ENCODE measurements around the gene GPR21. TPM values are rescaled to one million over a fixed set of nuclear protein-coding genes. Genes with fewer than 3 reads are reported as not detected.

GPR21 gene
- total and polyA plus RNA-seq, 7 donors: 0.05 to 0.64 (median 0.12) TPM; not detected in 4

DNA sequence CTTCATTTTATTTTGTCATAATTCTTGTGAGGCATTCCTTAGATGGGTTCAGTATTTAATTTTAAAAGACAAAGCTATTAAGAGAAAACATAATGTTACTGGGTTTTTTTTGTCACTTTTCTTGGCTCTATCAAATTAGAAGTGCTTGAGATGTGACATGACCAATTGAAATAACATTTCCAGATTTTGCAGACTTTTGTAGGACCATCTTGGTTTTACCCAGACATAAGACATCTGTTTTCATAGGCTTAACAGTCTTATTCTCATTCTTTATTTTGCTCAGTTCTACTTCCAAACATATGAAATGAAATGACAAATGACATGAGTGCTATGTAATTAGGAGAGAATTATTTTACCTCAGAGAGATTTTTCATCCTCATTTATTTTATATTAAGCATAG is 19.6 kb downstream of the GPR21 start:
- Histone ChIP-seq H3K4me3 (no peak overlapping the region), H3K36me3 (ENCODE audit: insufficient read depth in 1 of 2, low read depth in 1 of 2) (peaks cover 0 to 8% of the 10 kb centered on the region in 2 donors), H3K27ac (no peak overlapping the region), H3K4me1 (peaks cover 26% of the 10 kb centered on the region), H3K27me3 (ENCODE audit: insufficient read depth in 3 of 3, low read length in 2 of 3) (no peaks in the 10 kb centered on the region), H3K9me3 (no peaks in the 10 kb centered on the region)
- ATAC-seq: no peak
- no peak for DNase-seq
- TF ChIP-seq, protein P1, sequence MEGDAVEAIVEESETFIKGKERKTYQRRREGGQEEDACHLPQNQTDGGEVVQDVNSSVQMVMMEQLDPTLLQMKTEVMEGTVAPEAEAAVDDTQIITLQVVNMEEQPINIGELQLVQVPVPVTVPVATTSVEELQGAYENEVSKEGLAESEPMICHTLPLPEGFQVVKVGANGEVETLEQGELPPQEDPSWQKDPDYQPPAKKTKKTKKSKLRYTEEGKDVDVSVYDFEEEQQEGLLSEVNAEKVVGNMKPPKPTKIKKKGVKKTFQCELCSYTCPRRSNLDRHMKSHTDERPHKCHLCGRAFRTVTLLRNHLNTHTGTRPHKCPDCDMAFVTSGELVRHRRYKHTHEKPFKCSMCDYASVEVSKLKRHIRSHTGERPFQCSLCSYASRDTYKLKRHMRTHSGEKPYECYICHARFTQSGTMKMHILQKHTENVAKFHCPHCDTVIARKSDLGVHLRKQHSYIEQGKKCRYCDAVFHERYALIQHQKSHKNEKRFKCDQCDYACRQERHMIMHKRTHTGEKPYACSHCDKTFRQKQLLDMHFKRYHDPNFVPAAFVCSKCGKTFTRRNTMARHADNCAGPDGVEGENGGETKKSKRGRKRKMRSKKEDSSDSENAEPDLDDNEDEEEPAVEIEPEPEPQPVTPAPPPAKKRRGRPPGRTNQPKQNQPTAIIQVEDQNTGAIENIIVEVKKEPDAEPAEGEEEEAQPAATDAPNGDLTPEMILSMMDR (IDR thresholded peaks at IDR 0.05): no peak
- intact Hi-C loops (cut with DNase I): no loop called here

DNA sequence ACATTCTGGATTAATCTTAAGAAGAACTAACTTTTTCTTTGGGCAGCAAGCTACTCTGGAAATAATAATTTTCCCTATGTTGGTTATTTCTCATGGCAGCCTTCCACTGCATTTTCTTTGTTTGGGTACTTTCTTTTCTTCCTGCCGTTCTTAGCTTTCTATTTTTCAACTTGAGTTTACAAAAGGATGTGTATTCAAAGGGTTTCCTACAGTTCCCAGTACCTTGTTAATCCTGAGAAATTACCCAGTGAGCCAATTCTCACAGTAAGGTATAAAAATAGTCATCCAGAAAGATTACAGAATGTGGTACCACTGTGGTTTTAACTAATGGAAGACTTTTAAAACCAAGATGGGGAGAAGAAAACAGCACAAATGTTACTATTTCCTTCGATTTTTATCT is 20.2 kb downstream of the GPR21 start:
- H3K27ac ChIP-seq: no peak overlapping the region
- no peaks in the 10 kb centered on the region for H3K27me3 ChIP-seq (ENCODE audit: insufficient read depth in 3 of 3, low read length in 2 of 3)
- peaks cover 0 to 8% of the 10 kb centered on the region in 2 donors for H3K36me3 ChIP-seq (ENCODE audit: insufficient read depth in 1 of 2, low read depth in 1 of 2)
- DNase-seq (no peak), ATAC-seq (no peak)
- H3K4me1 ChIP-seq: peaks cover 20% of the 10 kb centered on the region
- intact Hi-C loops (cut with DNase I): no loop called here
- H3K9me3 ChIP-seq: no peaks in the 10 kb centered on the region
- no peak overlapping the region for H3K4me3 ChIP-seq
- 58 to 73% (median 67%) methylated on average over 2 of the region's 2 CpGs for WGBS, 3 donors
- TF ChIP-seq, protein P1 (IDR thresholded peaks at IDR 0.05): no peak

DNA sequence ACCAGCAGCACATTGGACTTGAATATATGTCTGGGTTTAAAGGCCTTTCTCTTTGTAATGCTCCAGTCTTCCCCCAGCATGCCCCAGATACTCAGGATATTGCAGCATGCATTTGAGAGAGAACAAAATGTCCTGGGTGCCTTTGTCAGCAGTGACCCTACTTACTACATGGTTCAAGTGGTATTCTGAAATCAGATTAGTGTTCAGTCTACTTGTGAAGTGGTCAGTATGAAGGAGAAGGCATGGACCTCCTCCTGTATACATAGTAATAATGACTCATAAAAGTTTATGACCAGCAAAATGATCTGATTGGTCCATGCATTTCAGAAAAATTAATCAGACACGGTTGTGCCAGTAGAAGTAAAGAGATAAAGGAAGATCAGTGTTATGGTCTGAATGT is 25.4 kb downstream of the GPR21 start:
- peak in 3 of 4 donors; percentile 43 to 62 (median 60) for ATAC-seq
- DNase-seq: no peak
- TF ChIP-seq, protein P1 (IDR thresholded peaks at IDR 0.05): no peak
- H3K36me3 ChIP-seq (ENCODE audit: insufficient read depth in 1 of 2, low read depth in 1 of 2): peaks cover 0 to 8% of the 10 kb centered on the region in 2 donors
- no peak overlapping the region for H3K27ac ChIP-seq
- 93 to 100% (median 96%) methylated on average over 1 of the region's 1 CpG for WGBS, 3 donors
- H3K9me3 ChIP-seq: no peaks in the 10 kb centered on the region
- intact Hi-C loops (cut with DNase I): no loop called here
- H3K4me1 ChIP-seq: peaks cover 20% of the 10 kb centered on the region
- no peak overlapping the region for H3K4me3 ChIP-seq
- H3K27me3 ChIP-seq (ENCODE audit: insufficient read depth in 3 of 3, low read length in 2 of 3): no peaks in the 10 kb centered on the region

DNA sequence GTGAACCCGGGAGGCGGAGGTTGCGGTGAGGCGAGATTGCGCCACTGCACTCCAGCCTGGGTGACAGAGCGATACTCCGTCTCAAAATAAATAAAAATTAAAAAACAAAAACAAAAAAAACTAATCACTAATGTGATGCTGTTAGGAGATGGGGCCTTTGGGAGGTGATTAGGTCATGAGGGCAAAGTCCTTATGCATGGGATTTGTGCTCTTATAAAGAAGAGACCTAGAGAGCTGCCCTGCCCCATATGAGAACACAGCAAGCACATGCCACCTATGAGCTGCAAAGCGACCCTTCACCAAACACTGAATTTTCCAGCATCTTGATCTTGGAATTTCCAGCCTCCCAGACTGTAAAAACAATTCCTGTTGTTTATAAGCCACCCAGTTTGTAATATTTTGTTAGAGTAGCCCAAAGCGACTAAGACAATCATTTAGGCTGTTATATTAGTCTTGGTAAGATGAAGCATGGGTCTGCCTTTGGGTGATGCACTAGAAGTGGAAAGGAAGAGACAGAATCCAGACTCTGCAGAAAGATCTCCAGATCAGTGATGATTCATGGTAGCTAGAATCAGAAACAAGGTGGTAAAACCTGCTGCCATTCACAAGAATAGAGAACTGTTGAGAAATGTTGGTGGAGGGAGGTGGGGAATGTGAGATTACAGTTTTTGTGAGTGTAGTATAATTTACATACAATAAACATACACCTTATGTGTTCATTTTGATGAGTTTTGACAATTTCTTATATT is 26.2 kb downstream of the GPR21 start:
- Histone ChIP-seq H3K36me3 (ENCODE audit: insufficient read depth in 1 of 2, low read depth in 1 of 2) (peaks cover 0 to 9% of the 10 kb centered on the region in 2 donors), H3K27me3 (ENCODE audit: insufficient read depth in 3 of 3, low read length in 2 of 3) (no peaks in the 10 kb centered on the region), H3K27ac (no peak overlapping the region), H3K9me3 (no peaks in the 10 kb centered on the region), H3K4me1 (peaks cover 20% of the 10 kb centered on the region), H3K4me3 (no peak overlapping the region)
- no peak for DNase-seq
- no peak for ATAC-seq
- intact Hi-C loops (cut with DNase I): loop anchor here in 1 of 2 donors (10.0 kb wide), 1 partner anchor 65 kb away; no protein-coding TSS in a partner anchor
- TF ChIP-seq, protein P1 (IDR thresholded peaks at IDR 0.05): no peak
- WGBS, 3 donors: 97 to 99% (median 98%) methylated on average over 9 of the region's 9 CpGs
